Activated naive CD8-positive, alpha-beta T cell treated with anti-CD3 and anti-CD28 coated beads for 36 hours (primary cell): ENCODE data around the gene ZNF609. TPM values are rescaled to one million over a fixed set of nuclear protein-coding genes. Genes with fewer than 3 reads are reported as not detected.

Experiments
- DNase-seq: peaks from one replicate; pipeline ENCODE4 v3.0.0; 2021
- H3K27ac Mint-ChIP-seq: one replicate; pipeline ENCODE4 v1.8.0; 2022; ENCODE audit warnings: mild to moderate bottlenecking, moderate library complexity, mixed read lengths
- H3K27me3 Mint-ChIP-seq: one replicate; pipeline ENCODE4 v1.8.0; 2022; ENCODE audit warnings: mild to moderate bottlenecking, mixed read lengths
- H3K36me3 Mint-ChIP-seq: one replicate; pipeline ENCODE4 v1.8.0; 2021; ENCODE audit warnings: mild to moderate bottlenecking, mixed read lengths
- H3K4me1 Mint-ChIP-seq: one replicate; pipeline ENCODE4 v1.8.0; 2021; ENCODE audit warnings: mixed read lengths
- H3K4me3 Mint-ChIP-seq: one replicate; pipeline ENCODE4 v1.8.0; 2022; ENCODE audit warnings: mild to moderate bottlenecking, moderate library complexity, mixed read lengths
- H3K9me3 Mint-ChIP-seq: one replicate; pipeline ENCODE4 v1.8.0; 2022; ENCODE audit warnings: mixed read lengths
- total RNA-seq, 2 experiments: library from RNA; stranded (reverse); gene quantifications; one replicate each; pipeline ENCODE4 v1.2.3, GENCODE V29; 2021

ZNF609 gene
- total RNA-seq, 2 experiments from 2014 or later, result 32.4 to 35.3 TPM

DNA sequence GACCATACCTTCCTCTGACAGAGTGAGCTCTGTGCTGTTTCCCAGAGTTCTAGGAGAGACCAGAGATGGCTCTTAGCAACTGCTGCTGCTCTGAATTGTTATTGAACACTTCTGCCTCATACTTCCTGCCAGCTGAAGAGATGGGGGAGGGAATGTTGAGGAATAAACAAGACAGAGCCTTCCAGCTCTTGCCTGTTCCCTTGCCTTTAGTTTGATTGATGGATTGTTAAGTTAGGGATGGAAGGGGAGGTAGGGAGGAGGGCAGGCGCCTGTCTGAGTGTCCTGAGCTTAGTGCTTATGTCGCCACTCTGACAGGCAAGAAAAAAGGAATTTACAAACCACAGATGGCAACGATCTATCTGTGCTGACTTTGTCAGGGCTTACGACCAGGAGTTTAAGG, 42.8 kb downstream of the ZNF609 start:
- Mint-ChIP-seq H3K27ac (peak overlapping the region; percentile 46), H3K4me3 (peak overlapping the region; percentile 50), H3K27me3 (no peaks in the 10 kb centered on the region), H3K4me1 (peaks cover 79% of the 10 kb centered on the region), H3K36me3 (peaks cover 40% of the 10 kb centered on the region), H3K9me3 (no peaks in the 10 kb centered on the region)
- DNase-seq, result no peak

- peak overlapping the region; percentile 50 for H3K4me3 Mint-ChIP-seq
- H3K27ac Mint-ChIP-seq, result peak overlapping the region; percentile 46
- H3K4me1 Mint-ChIP-seq, result peaks cover 79% of the 10 kb centered on the region
- peaks cover 36% of the 10 kb centered on the region for H3K36me3 Mint-ChIP-seq
- no peaks in the 10 kb centered on the region for H3K9me3 Mint-ChIP-seq
- DNase-seq, result no peak
- no peaks in the 10 kb centered on the region for H3K27me3 Mint-ChIP-seq
Measured at GRCh38 chr15:64503640-64504039, 43.3 kb downstream of the ZNF609 start.

DNA sequence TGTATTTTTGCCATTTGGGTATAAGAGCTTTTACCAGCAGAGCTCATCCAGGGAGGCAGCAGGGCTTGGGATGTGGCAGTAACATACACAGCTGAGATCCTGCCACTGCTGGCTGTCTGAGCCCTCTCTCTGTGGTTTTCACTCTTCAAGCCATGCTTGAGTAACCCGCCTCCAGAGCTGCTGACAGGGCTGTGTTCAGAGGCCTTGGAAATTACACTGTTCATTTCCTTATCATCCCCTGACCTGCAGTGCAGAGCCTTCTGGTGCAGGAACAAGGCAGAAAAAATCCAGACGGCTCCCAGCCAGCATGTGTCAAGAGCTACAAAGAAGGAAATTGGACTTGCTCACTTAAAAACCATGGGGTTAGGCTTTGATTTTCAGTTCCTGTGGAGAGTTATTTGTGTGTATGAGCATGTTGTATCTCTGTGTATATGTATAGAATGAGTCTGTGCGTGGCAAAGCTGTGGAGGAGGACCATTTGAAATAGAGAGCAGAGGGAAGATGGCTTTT, 47.0 kb downstream of the ZNF609 start:
- H3K4me3 Mint-ChIP-seq, result no peak overlapping the region
- H3K9me3 Mint-ChIP-seq, result no peaks in the 10 kb centered on the region
- peaks cover 69% of the 10 kb centered on the region for H3K4me1 Mint-ChIP-seq
- H3K27ac Mint-ChIP-seq, result peak overlapping the region; percentile 80
- peaks cover 9% of the 10 kb centered on the region for H3K36me3 Mint-ChIP-seq
- peak; percentile 42 for DNase-seq
- no peaks in the 10 kb centered on the region for H3K27me3 Mint-ChIP-seq

GRCh38 chr15:64507845-64508244, 47.5 kb downstream of the ZNF609 start:
- Mint-ChIP-seq H3K27ac (peak overlapping the region; percentile 3), H3K4me1 (peaks cover 64% of the 10 kb centered on the region)
- no peak for DNase-seq

GRCh38 chr15:64513823-64514222, 53.4 kb downstream of the ZNF609 start:
- H3K4me1 Mint-ChIP-seq, result peaks cover 62% of the 10 kb centered on the region
- peaks cover 20% of the 10 kb centered on the region for H3K36me3 Mint-ChIP-seq
- H3K9me3 Mint-ChIP-seq, result no peaks in the 10 kb centered on the region
- H3K4me3 Mint-ChIP-seq, result peak overlapping the region; percentile 12
- no peaks in the 10 kb centered on the region for H3K27me3 Mint-ChIP-seq
- DNase-seq, result no peak
- peak overlapping the region; percentile 75 for H3K27ac Mint-ChIP-seq

More at GRCh38 chr15:64507845-64508244, 47.5 kb downstream of the ZNF609 start:
- Mint-ChIP-seq H3K4me3 (no peak overlapping the region), H3K9me3 (no peaks in the 10 kb centered on the region), H3K27me3 (no peaks in the 10 kb centered on the region), H3K36me3 (peaks cover 5% of the 10 kb centered on the region)

GRCh38 chr15:64515196-64515595, 54.8 kb downstream of the ZNF609 start:
- H3K9me3 Mint-ChIP-seq, result no peaks in the 10 kb centered on the region
- H3K4me1 Mint-ChIP-seq, result peaks cover 60% of the 10 kb centered on the region
- no peak for DNase-seq
- H3K4me3 Mint-ChIP-seq, result no peak overlapping the region
- H3K36me3 Mint-ChIP-seq, result peaks cover 19% of the 10 kb centered on the region
- peak overlapping the region; percentile 59 for H3K27ac Mint-ChIP-seq
- H3K27me3 Mint-ChIP-seq, result no peaks in the 10 kb centered on the region

GRCh38 chr15:64515825-64516224, 55.4 kb downstream of the ZNF609 start:
- peaks cover 19% of the 10 kb centered on the region for H3K36me3 Mint-ChIP-seq
- H3K9me3 Mint-ChIP-seq, result no peaks in the 10 kb centered on the region
- H3K27ac Mint-ChIP-seq, result no peak overlapping the region
- no peak overlapping the region for H3K4me3 Mint-ChIP-seq
- DNase-seq, result no peak
- H3K4me1 Mint-ChIP-seq, result peaks cover 55% of the 10 kb centered on the region
- no peaks in the 10 kb centered on the region for H3K27me3 Mint-ChIP-seq

DNA sequence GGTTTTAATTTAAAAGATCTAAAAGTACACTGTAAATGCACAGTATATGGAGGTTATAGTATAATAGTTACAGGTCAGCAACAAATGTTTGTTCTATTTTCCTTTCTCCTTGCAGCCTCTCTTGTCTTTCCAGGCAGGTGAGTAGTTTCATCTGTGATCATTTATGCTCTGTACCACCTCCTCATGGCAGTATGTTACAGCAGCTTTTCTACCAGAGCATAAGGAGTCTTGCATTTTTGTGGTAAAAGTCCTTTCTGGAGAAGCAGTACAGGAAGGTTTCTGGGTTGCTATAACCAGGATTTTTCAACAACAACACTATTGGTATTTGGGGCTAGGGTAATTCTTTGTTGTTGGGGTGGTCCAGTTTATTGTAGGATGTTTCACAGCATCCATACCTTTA, 59.5 kb downstream of the ZNF609 start:
- Mint-ChIP-seq H3K36me3 (peaks cover 23% of the 10 kb centered on the region), H3K27me3 (no peaks in the 10 kb centered on the region), H3K9me3 (no peaks in the 10 kb centered on the region), H3K27ac (no peak overlapping the region), H3K4me1 (peaks cover 50% of the 10 kb centered on the region), H3K4me3 (no peak overlapping the region)
- no peak for DNase-seq

- no peak overlapping the region for H3K27ac Mint-ChIP-seq
Measured at GRCh38 chr15:64521201-64521600, 60.8 kb downstream of the ZNF609 start.

DNA sequence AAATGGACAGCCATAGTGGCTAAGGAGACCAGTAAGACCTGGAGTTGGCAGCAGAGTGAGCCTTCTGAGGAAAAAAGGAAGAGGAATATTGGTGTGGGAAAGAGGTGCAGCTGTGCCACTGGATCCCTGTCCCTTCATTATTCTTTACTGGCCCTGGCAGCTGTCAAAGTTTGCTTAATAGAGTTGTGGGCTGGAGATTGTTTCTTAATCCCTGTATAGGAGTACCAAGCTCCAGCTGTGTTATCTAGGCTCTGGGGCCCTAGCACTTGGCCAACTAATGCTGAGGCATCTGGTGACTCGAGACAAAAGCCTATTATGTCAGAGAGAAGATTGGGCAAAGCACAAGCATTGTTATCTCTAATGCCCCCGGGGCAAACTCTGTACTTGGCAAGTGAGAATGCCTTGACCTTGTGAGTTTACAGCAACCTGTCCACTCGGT, 61.4 kb downstream of the ZNF609 start:
- H3K9me3 Mint-ChIP-seq, result no peaks in the 10 kb centered on the region
- H3K27me3 Mint-ChIP-seq, result no peaks in the 10 kb centered on the region
- peaks cover 26% of the 10 kb centered on the region for H3K36me3 Mint-ChIP-seq
- H3K27ac Mint-ChIP-seq, result no peak overlapping the region
- peaks cover 57% of the 10 kb centered on the region for H3K4me1 Mint-ChIP-seq
- DNase-seq, result no peak
- no peak overlapping the region for H3K4me3 Mint-ChIP-seq

More at GRCh38 chr15:64521201-64521600, 60.8 kb downstream of the ZNF609 start:
- Mint-ChIP-seq H3K4me1 (peaks cover 52% of the 10 kb centered on the region), H3K4me3 (no peak overlapping the region), H3K9me3 (no peaks in the 10 kb centered on the region), H3K27me3 (no peaks in the 10 kb centered on the region), H3K36me3 (peaks cover 28% of the 10 kb centered on the region)
- DNase-seq, result no peak

- Mint-ChIP-seq H3K4me1 (peaks cover 62% of the 10 kb centered on the region), H3K9me3 (no peaks in the 10 kb centered on the region), H3K27ac (peak overlapping the region; percentile 2), H3K4me3 (no peak overlapping the region), H3K27me3 (no peaks in the 10 kb centered on the region), H3K36me3 (peaks cover 21% of the 10 kb centered on the region)
- no peak for DNase-seq
Measured at GRCh38 chr15:64522226-64522823, 61.9 kb downstream of the ZNF609 start.

- Mint-ChIP-seq H3K27ac (no peak overlapping the region), H3K4me3 (no peak overlapping the region), H3K9me3 (no peaks in the 10 kb centered on the region), H3K4me1 (peaks cover 62% of the 10 kb centered on the region), H3K36me3 (peaks cover 19% of the 10 kb centered on the region), H3K27me3 (no peaks in the 10 kb centered on the region)
- no peak for DNase-seq
Measured at GRCh38 chr15:64523240-64523639, 62.9 kb downstream of the ZNF609 start.

DNA sequence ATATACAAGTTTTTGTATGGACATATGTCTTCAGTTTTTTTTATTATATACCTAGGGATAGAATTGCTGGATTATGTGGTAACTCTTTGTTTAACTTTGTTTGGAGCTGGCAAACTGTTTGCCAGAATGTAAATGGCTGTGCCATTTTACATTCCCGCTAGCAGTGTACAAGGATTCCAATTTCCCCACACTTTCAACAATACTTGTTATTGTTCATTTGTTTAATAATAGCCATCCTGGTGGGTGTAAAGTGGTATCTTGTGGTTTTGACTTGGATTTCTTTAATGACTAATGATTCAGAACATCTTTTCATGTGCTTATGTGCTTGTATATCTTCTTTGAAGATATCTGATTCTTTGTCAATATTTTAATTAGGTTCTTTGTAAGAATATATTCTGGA, 64.4 kb downstream of the ZNF609 start:
- Mint-ChIP-seq H3K36me3 (peaks cover 27% of the 10 kb centered on the region), H3K27me3 (no peaks in the 10 kb centered on the region), H3K9me3 (no peaks in the 10 kb centered on the region), H3K4me1 (peaks cover 60% of the 10 kb centered on the region), H3K27ac (no peak overlapping the region), H3K4me3 (no peak overlapping the region)
- no peak for DNase-seq

DNA sequence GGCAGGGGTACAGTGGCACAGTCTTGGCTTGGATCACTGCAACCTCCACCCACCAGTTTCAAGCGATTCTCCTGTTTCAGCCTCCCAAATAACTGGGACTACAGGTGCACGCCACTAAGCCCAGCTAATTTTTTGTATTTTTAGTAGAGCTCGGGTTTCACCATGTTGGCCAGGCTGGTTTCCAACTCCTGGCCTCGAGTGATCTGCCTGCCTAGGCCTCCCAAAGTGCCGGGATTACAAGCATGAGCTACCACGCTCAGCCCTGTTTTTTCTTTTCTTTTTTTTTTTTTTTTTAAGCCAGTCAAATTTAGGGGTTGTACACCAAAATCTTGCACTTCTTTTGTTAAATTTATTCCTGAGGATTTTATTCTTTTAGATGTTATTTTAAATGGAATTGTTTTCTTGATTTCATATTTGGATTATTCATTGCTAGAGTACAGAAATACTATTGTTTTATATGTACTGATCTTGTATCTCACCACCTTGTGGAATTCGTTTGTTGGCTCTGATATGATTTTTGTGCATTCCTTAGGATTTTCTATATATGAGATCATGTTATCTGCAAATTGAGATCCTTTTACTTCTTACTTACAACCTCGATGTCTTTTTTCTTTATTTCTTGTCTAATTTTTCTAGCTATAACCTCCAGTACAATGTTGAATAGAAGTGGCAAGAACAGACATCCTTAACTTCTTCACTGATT, 65.6 kb downstream of the ZNF609 start:
- Mint-ChIP-seq H3K27ac (peak overlapping the region; percentile 16), H3K4me1 (peaks cover 62% of the 10 kb centered on the region), H3K36me3 (peaks cover 32% of the 10 kb centered on the region), H3K4me3 (no peak overlapping the region), H3K9me3 (no peaks in the 10 kb centered on the region), H3K27me3 (no peaks in the 10 kb centered on the region)
- no peak for DNase-seq

- H3K27ac Mint-ChIP-seq, result peak overlapping the region; percentile 66
- peaks cover 37% of the 10 kb centered on the region for H3K36me3 Mint-ChIP-seq
- no peaks in the 10 kb centered on the region for H3K9me3 Mint-ChIP-seq
- no peak overlapping the region for H3K4me3 Mint-ChIP-seq
- no peak for DNase-seq
- no peaks in the 10 kb centered on the region for H3K27me3 Mint-ChIP-seq
- peaks cover 62% of the 10 kb centered on the region for H3K4me1 Mint-ChIP-seq
Measured at GRCh38 chr15:64527263-64527984, 67.0 kb downstream of the ZNF609 start.
